ENCODE data around the gene TARP.

Gene TARP

DNA sequence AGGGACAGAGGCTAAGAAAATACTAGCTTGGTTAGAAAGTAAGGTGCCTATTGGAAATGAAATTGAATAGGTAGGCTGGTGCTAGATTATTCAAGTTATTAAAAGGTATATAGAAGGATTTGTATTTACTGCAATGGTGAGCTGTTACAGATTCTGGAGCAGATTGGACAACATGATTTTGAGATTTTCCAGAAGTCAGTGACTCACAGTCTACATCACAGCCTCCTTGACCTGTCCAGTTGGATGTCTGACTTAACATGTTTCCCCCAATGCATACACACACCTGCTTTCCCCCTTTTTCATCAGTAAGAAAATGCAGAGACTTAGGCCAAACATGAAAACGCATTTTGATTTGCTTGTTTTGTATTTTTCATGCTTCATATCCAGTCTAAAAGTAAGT is 62.0 kb downstream of the TARP start:
- TF ChIP-seq, protein P1, sequence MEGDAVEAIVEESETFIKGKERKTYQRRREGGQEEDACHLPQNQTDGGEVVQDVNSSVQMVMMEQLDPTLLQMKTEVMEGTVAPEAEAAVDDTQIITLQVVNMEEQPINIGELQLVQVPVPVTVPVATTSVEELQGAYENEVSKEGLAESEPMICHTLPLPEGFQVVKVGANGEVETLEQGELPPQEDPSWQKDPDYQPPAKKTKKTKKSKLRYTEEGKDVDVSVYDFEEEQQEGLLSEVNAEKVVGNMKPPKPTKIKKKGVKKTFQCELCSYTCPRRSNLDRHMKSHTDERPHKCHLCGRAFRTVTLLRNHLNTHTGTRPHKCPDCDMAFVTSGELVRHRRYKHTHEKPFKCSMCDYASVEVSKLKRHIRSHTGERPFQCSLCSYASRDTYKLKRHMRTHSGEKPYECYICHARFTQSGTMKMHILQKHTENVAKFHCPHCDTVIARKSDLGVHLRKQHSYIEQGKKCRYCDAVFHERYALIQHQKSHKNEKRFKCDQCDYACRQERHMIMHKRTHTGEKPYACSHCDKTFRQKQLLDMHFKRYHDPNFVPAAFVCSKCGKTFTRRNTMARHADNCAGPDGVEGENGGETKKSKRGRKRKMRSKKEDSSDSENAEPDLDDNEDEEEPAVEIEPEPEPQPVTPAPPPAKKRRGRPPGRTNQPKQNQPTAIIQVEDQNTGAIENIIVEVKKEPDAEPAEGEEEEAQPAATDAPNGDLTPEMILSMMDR (IDR thresholded peaks at IDR 0.05): no peak
- H3K36me3 ChIP-seq: peaks cover 48% of the 10 kb centered on the region

More for the DNA sequence above, 62.0 kb downstream of the TARP start:
- Histone ChIP-seq H3K4me3 (ENCODE audit: low read depth in 1 of 2, low read length in 1 of 2) (no peak overlapping the region), H3K9me3 (no peaks in the 10 kb centered on the region), H3K27ac (no peak overlapping the region), H3K27me3 (no peaks in the 10 kb centered on the region), H3K4me1 (ENCODE audit: control insufficient read depth in 1 of 2, insufficient read depth in 1 of 2, low read depth in 1 of 2, low read length in 1 of 2) (peaks cover 8 to 11% of the 10 kb centered on the region in 2 experiments)

Measured in neutrophil (primary cell).